Measurements from ENCODE around the gene LCN6. TPM values are rescaled to one million over a fixed set of nuclear protein-coding genes. Genes with fewer than 3 reads are reported as not detected.
"Not testable (repeated sequence)": the region's sequence is repeated elsewhere in the genome, so short reads cannot be mapped to it uniquely, and the experiment has no call there.

Gene LCN6
- total RNA-seq, 1 donor from 2014 or later: 17.9 TPM

DNA sequence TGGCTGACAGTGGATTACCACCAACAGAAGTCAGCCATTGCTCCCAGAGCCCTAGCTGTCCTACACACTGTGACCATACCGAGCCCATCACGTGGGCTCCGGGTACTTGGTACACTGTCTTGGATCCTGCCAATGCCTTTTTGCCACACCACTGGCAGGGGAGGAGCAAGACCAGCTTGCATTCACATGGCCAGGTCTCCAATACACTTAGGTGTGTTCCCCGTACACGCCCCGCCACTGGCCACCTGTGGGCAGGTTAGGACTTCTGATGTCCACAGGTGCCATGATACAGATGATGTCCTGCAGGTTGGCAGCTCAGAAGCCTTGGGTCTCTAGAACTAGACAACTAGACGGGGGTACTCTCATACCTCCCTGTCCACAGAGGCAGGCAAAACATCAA is 41.3 kb downstream of the LCN6 start:
- intact Hi-C loops (cut with DNase I): no loop called here
- H3K4me3 ChIP-seq: no peak overlapping the region
- no peaks in the 10 kb centered on the region for H3K36me3 ChIP-seq
- no peak overlapping the region for H3K27ac ChIP-seq
- TF ChIP-seq POLR2AphosphoS5 (IDR thresholded peaks at IDR 0.05; ENCODE audit: insufficient read depth in 1 of 2, low read depth in 1 of 2): no peak
- TF ChIP-seq POLR2A (IDR thresholded peaks at IDR 0.05): no peak
- TF ChIP-seq, protein P1, sequence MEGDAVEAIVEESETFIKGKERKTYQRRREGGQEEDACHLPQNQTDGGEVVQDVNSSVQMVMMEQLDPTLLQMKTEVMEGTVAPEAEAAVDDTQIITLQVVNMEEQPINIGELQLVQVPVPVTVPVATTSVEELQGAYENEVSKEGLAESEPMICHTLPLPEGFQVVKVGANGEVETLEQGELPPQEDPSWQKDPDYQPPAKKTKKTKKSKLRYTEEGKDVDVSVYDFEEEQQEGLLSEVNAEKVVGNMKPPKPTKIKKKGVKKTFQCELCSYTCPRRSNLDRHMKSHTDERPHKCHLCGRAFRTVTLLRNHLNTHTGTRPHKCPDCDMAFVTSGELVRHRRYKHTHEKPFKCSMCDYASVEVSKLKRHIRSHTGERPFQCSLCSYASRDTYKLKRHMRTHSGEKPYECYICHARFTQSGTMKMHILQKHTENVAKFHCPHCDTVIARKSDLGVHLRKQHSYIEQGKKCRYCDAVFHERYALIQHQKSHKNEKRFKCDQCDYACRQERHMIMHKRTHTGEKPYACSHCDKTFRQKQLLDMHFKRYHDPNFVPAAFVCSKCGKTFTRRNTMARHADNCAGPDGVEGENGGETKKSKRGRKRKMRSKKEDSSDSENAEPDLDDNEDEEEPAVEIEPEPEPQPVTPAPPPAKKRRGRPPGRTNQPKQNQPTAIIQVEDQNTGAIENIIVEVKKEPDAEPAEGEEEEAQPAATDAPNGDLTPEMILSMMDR (IDR thresholded peaks at IDR 0.05): no peak
- DNase-seq (ENCODE audit: extremely low spot score in 2 of 2): no peak
- H3K27me3 ChIP-seq: no peaks in the 10 kb centered on the region
- H3K9me3 ChIP-seq: no peaks in the 10 kb centered on the region
- peaks cover 5% of the 10 kb centered on the region for H3K4me1 ChIP-seq

DNA sequence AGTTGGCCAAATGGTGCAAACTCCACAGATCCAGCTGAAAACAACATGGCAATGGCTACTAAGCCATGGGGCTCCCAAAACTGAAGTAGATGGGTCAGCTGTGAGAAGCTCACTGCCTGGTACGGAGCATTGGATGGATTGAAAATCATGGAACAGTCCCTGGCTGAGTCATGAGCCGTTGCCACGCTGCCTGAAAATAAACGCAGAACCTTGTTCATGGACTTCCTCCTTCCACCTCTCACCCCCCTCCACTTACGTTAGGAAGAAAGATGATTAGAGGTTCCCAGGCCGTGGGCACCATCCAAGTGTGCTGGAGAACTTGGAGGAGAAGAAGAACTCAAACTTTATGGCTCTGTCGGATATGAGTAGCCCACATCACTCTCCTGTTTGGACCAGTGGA is 42.8 kb downstream of the LCN6 start:
- H3K27ac ChIP-seq: no peak overlapping the region
- no peak overlapping the region for H3K4me3 ChIP-seq
- H3K9me3 ChIP-seq: no peaks in the 10 kb centered on the region
- intact Hi-C loops (cut with DNase I): no loop called here
- TF ChIP-seq, protein P1 (IDR thresholded peaks at IDR 0.05): no peak
- no peak for TF ChIP-seq POLR2A (IDR thresholded peaks at IDR 0.05)
- no peak for TF ChIP-seq POLR2AphosphoS5 (IDR thresholded peaks at IDR 0.05; ENCODE audit: insufficient read depth in 1 of 2, low read depth in 1 of 2)
- DNase-seq (ENCODE audit: extremely low spot score in 2 of 2): no peak
- no peaks in the 10 kb centered on the region for H3K27me3 ChIP-seq
- no peaks in the 10 kb centered on the region for H3K36me3 ChIP-seq
- H3K4me1 ChIP-seq: peaks cover 7% of the 10 kb centered on the region

DNA sequence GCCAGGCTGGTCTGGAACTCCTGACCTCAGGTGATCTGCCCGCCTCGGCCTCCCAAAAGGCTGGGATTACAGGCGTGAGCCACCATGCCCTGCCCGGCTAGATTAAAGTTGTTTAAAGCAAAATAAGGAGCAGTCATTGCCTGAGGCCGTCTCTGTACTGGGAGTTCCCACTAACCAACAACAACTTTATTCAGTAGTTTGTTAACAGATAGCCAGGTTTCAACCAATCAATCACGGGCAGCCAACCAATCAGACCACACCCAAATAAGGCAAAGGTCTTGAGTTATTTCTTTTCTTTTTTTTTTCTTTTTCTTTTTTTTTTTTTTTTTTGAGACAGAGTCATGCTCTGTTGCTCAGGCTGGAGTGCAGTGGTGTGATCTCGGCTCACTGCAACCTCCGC is 43.6 kb downstream of the LCN6 start:
- H3K36me3 ChIP-seq; intact Hi-C loops (cut with DNase I); H3K9me3 ChIP-seq; H3K27ac ChIP-seq; H3K4me3 ChIP-seq; H3K4me1 ChIP-seq; H3K27me3 ChIP-seq; DNase-seq (ENCODE audit: extremely low spot score in 2 of 2): not testable (repeated sequence)

DNA sequence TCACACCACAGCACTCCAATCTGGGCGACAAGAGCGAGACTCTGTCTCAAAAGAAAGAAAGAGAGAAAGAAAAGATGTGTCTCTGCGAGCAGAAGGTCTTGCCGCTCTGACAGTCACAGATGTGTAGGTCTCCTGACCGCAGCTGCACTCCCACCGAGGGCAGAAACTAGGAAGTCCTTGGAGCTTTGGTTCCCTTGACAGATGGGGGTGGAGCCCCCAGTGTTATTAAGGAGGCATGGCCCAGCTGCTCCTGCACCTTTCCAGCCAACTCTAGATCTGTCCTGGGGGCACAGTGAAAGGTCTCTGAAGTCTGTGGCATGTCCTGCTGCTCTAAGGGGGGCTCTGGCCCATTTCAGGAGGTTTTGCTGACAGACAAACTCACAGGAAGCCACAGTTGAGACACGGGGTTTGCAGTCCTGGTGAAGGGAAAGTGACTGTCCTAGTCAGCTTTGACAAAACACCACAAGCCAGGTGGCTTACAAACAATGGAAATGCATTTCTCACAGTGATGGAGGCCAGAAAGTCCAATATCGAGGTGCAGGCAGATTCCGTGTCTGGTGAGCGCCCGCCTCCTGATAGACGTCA is 45.0 kb downstream of the LCN6 start:
- H3K27me3 ChIP-seq: no peaks in the 10 kb centered on the region

DNA sequence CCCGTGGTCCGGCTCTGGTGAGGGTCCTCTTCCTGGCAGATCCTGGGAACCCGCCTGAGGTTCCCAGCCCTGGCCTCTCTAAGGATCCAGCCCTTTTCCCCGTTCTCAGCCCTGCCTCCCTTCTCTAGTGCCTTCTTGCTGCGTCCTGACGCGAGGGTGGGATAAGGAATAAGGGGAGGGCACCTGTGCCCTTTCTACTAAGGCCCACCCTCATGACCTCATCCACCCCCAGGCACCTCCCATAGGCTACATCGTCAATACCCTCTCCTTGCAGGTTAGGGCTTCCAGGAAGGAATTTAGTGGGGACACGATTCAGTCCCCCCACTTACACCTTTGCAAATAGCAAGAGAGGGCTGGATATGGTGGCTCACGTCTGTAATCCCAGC is 46.7 kb downstream of the LCN6 start:
- Histone ChIP-seq H3K27ac (no peak overlapping the region), H3K4me1 (peaks cover 7% of the 10 kb centered on the region), H3K4me3 (no peak overlapping the region), H3K27me3 (no peaks in the 10 kb centered on the region), H3K9me3 (no peaks in the 10 kb centered on the region), H3K36me3 (no peaks in the 10 kb centered on the region)
- no peak for DNase-seq (ENCODE audit: extremely low spot score in 2 of 2)
- intact Hi-C loops (cut with DNase I): no loop called here
- TF ChIP-seq, protein P1 (IDR thresholded peaks at IDR 0.05): no peak
- TF ChIP-seq POLR2AphosphoS5 (IDR thresholded peaks at IDR 0.05; ENCODE audit: insufficient read depth in 1 of 2, low read depth in 1 of 2) (no peak), POLR2A (IDR thresholded peaks at IDR 0.05) (no peak)

More for the DNA sequence above, 45.0 kb downstream of the LCN6 start:
- intact Hi-C loops (cut with DNase I): no loop called here
- TF ChIP-seq POLR2AphosphoS5 (IDR thresholded peaks at IDR 0.05; ENCODE audit: insufficient read depth in 1 of 2, low read depth in 1 of 2): no peak
- TF ChIP-seq, protein P1 (IDR thresholded peaks at IDR 0.05): no peak
- TF ChIP-seq POLR2A (IDR thresholded peaks at IDR 0.05): no peak
- no peaks in the 10 kb centered on the region for H3K36me3 ChIP-seq
- H3K4me1 ChIP-seq: peaks cover 7% of the 10 kb centered on the region
- H3K27ac ChIP-seq: no peak overlapping the region
- DNase-seq (ENCODE audit: extremely low spot score in 2 of 2): no peak
- H3K9me3 ChIP-seq: no peaks in the 10 kb centered on the region
- H3K4me3 ChIP-seq: no peak overlapping the region
